NT2/D1 (cell line): Measurements from ENCODE around the gene ADAMTS15.

Experiments used
- YY1 ChIP-seq: IDR thresholded peaks from 2 replicates; pipeline ENCODE4 v1.6.1; 2011; ENCODE audit not compliant: insufficient read length, insufficient read depth
- ZNF274 ChIP-seq: IDR thresholded peaks from 2 replicates; pipeline ENCODE4 v1.6.1; 2011; ENCODE audit warnings: mild to moderate bottlenecking, low read depth, low read length

DNA sequence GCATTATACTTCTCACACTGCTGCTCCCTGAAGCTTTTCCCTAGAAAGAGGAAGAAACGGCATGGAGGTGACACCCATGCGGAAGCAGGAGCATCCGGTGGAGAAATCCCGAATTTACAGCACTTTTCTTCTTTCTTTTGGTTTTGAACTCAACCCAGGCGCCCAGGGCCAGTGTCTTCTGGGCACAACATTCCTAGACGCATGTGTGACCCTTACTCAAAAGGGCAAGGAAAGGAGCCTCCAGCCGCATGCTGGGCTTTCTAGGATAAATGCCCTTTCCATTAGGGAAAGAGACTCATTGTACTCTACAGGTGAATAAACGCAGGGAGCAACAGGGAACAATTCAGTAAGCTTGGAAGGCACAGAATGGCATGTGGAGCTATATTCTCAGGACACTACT, 39.5 kb upstream of the ADAMTS15 start:
- no peak for TF ChIP-seq YY1
- TF ChIP-seq ZNF274 = no peak
